Inflammatory macrophage treated with lipopolysaccharide for 4 hours (primary cell): ENCODE data around the gene NR0B2.
A peak's percentile ranks its signal among the peaks of the same experiment; 100 is the strongest.
"Not testable (repeated sequence)": the region's sequence is repeated elsewhere in the genome, so short reads cannot be mapped to it uniquely, and the experiment has no call there.

Experiments
- DNase-seq: peaks from one replicate; pipeline ENCODE4 v3.0.0-alpha.2; 2020

Gene NR0B2

DNA sequence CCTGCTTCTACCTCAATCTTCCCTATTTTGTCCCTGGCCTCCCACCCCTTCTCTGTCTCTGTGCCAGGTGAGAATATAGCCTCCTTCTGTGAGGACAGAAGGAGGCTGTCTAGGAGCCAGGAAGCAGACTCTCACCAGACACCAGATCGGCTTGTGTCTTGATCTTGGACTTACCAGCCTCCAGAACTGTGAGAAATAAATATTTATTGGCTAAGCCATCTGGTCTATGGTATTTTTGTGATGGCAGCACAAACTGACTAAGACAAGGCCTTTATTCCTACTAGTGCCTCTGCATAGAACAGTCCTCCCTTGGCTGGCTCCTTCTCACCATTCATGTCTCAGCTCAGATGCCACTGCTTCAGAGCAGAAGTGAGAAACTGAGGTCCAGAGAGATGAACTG, 25.5 kb downstream of the NR0B2 start:
- DNase-seq: no peak

DNA sequence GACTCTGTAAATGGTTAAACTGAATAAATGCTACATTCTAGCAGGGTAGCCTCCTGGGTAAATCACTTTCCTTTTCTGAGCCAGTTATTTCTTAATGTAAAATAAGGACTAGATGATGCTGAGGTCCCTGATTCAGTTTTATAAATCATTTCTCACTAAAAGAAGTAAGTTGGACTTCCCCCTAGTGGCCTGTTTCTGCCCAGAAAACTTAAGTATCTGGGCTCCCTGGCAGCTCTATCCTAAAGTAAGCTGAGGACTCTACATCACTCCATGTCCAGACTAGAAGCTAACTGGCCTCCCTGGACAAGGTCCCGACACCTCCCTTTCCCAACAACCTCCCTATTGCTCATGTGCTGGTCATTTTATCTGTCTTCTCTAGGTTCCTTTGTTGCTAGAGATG, 26.6 kb downstream of the NR0B2 start:
- peak; percentile 35 for DNase-seq

GRCh38 chr1:26882696-26883463, 30.9 kb downstream of the NR0B2 start:
- no peak for DNase-seq

GRCh38 chr1:26881611-26882010, 32.2 kb downstream of the NR0B2 start:
- not testable (repeated sequence) for DNase-seq

DNA sequence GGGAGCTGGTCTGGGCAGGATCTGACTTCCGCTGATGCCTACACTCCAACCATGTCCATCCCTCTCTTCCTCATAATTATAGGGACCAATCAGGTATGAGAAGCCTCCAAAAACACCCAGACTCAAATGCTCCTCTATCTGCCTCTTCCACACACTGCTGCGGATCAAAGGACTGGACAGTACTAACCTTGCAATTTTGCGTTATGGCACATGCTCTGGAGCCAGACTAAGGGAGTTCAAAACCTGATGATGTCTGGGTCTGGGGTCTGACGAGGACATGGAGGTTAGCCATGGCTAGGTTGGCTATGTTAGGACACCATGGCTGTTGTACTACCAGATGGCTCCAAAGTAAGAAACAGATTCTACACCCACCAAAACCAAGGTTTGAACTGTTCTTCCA, 34.0 kb downstream of the NR0B2 start:
- DNase-seq: no peak

DNA sequence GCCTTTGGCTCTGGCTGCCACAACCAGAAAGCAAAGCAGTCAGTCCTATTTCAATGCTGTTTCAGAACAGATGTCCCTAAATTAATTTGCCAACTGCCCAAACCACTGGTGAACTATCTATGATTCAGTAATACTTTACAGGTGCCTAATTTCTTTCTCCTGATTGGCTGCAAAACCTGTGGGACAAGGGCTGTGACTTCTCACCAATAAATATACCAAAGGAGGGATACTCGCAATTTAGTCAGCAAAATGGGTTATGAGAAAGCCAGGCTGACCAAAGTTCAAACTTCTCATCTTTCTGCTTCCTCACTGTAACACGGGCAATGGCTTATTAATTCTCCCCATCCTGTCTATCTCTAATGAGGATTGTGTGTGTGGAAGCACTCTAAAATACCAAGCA, 36.4 kb downstream of the NR0B2 start:
- DNase-seq: no peak

GRCh38 chr1:26874896-26875295, 38.9 kb downstream of the NR0B2 start:
- no peak for DNase-seq

DNA sequence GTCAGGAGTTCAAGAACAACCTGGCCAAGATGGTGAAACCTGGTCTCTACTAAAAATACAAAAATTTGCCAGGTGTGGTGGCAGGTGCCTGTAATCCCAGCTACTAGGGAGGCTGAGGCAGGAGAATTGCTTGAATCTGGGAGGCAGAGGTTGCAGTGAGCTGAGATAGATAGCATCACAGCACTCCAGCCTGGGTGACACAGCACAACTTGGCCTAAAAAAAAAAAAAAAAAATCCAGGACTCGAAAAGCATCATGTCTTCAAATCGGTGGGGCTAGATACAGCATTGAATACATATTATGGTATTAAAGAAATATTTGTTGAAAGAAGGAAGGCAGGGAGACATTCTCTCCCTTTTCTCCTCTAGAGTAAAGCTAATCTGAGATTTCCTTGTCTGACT, 40.7 kb downstream of the NR0B2 start:
- not testable (repeated sequence) for DNase-seq

GRCh38 chr1:26864610-26865480, 48.9 kb downstream of the NR0B2 start:
- DNase-seq: peak; percentile 96

DNA sequence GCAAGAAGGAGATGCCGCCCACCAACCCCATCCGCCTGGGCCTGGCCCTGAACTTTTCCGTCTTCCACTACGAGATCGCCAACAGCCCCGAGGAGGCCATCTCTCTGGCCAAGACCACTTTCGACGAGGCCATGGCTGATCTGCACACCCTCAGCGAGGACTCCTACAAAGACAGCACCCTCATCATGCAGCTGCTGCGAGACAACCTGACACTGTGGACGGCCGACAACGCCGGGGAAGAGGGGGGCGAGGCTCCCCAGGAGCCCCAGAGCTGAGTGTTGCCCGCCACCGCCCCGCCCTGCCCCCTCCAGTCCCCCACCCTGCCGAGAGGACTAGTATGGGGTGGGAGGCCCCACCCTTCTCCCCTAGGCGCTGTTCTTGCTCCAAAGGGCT, 50.1 kb downstream of the NR0B2 start:
- DNase-seq: no peak

DNA sequence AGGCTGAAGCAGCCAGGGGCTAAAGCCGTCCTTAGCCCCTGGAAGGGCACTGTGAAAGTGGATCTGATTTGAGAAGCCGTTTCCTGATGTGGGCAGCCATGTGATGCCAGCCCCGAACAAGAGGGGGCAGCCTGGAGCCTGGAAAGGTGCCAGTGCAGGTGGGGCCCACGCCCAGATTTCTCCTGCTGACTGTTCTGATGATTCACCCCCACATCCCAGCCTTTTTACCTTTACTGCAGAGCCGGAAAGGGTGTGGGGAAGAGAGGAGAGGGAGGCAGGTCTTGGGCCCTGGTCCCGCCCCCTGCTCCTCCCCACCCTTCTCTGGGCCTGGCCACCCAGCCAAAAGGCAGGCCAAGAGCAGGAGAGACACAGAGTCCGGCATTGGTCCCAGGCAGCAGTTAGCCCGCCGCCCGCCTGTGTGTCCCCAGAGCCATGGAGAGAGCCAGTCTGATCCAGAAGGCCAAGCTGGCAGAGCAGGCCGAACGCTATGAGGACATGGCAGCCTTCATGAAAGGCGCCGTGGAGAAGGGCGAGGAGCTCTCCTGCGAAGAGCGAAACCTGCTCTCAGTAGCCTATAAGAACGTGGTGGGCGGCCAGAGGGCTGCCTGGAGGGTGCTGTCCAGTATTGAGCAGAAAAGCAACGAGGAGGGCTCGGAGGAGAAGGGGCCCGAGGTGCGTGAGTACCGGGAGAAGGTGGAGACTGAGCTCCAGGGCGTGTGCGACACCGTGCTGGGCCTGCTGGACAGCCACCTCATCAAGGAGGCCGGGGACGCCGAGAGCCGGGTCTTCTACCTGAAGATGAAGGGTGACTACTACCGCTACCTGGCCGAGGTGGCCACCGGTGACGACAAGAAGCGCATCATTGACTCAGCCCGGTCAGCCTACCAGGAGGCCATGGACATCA, 50.7 kb downstream of the NR0B2 start, which contains the start of gene SFN:
Gene SFN, plus strand, starts transcription at position 369 of the 904 bp plus-strand sequence. Its CDS starts 64 bp downstream, at position 433.
- peak; percentile 10 for DNase-seq

DNA sequence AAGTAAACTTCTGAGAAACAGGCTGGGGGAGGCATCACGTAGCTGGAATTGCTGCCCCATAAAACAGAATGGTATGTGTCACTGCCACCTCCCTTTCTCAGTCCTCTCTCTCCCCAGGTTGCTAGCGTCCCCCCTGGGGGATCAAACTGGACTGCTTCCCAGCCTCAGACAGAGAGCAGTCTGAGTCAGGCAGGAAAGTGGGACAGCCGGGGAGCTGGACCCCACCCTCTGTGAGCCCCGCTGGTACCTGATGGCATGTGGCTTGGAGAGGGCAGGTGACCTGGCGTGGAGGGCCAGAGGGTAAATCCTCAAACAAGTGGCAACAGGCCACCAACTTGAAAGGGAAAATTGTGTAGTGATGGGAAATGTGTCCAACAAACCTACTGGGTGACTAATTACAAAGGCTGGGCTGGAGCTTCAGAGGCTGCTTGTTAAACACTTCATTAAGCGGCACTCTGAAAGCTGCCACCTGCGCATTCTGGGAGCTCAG, 51.8 kb downstream of the NR0B2 start:
- DNase-seq: no peak
